ENCODE results near the gene CCBE1. TPM values are rescaled to one million over a fixed set of nuclear protein-coding genes. Genes with fewer than 3 reads are reported as not detected.

The CCBE1 gene
- total RNA-seq, 1 donor from 2014 or later: 44.6 TPM

DNA sequence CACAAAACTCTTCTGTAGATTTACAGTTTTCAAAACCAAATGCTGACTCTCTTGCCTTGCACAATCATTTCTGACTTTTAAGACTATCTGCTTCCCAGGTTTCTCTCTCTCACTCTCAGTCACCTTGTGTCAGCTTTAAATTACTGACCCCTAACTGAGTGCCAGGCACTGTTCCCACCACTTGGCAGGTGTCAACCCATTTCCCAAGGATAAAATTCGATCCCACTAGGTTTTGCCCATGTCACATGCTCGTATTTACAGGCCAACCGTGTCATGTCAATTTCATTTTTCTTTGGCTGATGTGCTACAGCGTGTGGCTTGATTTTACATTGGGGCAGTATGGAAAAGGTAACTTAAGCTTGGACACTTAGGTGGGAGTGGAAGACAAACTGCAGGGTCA is 312.0 kb downstream of the CCBE1 start:
- no peak for DNase-seq

- no peak for DNase-seq
These were observed 313.4 kb downstream of the CCBE1 start for GRCh38 chr18:59383851-59384250.

DNA sequence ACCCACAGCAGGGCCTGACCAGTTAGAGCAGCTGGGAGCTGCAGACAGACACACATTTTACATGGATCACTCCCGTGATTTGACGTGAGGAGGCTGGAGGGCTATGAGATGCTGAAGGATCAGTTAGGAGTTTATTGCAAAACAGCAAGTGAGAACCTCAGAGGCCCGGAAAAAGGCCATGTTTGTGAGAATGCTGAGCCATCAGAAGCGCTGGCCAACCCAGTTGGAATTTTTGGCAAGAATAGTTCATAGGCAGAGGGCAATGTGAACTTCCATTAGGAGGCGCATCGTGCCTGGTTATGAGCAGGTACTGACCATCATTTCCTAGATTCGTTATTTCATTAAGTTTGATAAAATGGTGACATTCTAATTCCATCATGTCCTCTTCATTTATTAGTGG is 314.8 kb downstream of the CCBE1 start:
- no peak for DNase-seq

DNA sequence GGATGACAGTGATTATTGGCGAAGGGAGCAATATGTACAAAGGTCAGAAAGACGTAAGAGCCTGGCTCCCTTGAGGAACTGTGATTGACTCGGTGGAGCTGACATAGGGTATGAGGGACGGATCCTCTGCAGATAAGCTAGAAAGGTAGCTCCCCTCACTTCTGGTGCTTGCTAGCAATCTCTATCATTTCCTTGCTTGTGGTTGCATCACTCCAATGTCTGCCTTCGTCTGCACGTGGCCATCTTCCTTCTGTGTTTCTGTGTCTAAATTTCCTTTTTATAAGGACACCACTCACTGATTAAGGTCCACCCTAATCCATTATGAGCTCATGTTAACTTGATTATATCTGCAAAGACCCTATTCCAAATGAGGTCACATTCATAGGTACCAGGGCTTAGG is 315.3 kb downstream of the CCBE1 start:
- DNase-seq: no peak

Other genes starting within 250 kb of the CCBE1 start
- 1.4 TPM for gene PMAIP1, start 202.6 kb upstream of the CCBE1 start, total RNA-seq

Data from occipital lobe (tissue), 2 donors.